K562 (cell line): ENCODE results near the gene PRCC. TPM values are rescaled to one million over a fixed set of nuclear protein-coding genes. Genes with fewer than 3 reads are reported as not detected.

Experiments
- BMI1 ChIP-seq: fragments of 150-350 bp; IDR thresholded peaks from 2 replicates; pipeline ENCODE4 v1.6.1; 2014; ENCODE audit warnings: low read length
- CEBPB ChIP-seq: fragments of 450-650 bp; IDR thresholded peaks from 2 replicates; pipeline ENCODE4 v1.6.1; 2016; ENCODE audit warnings: missing genetic modification characterization, missing compliant biosample characterization
- GATAD2B ChIP-seq: fragments of 450-650 bp; IDR thresholded peaks from 2 replicates; pipeline ENCODE4 v1.6.1; 2017; ENCODE audit warnings: mild to moderate bottlenecking, borderline replicate concordance
- MGA ChIP-seq: fragments of 450-650 bp; IDR thresholded peaks from 2 replicates; pipeline ENCODE4 v1.6.1; 2016; ENCODE audit warnings: mild to moderate bottlenecking, moderate library complexity
- POLR3G ChIP-seq: IDR thresholded peaks from 2 replicates; pipeline ENCODE4 v1.6.1; 2011; ENCODE audit not compliant: insufficient read length, insufficient replicate concordance; ENCODE audit errors: extremely low read depth
- SMARCE1 ChIP-seq: fragments of 450-650 bp; IDR thresholded peaks from 2 replicates; pipeline ENCODE4 v1.7.1; 2016; ENCODE audit warnings: mild to moderate bottlenecking
- ZFP91 ChIP-seq: sonication (generic); formaldehyde crosslinking; IDR thresholded peaks from 2 replicates; pipeline ENCODE4 v1.8.0; 2022; ENCODE audit warnings: mild to moderate bottlenecking, missing genetic modification reagents
- ZNF324 ChIP-seq: fragments of 250-450 bp; sonication (Bioruptor Pico); IDR thresholded peaks from 2 replicates; pipeline ENCODE4 v1.4.0; 2020; ENCODE audit warnings: mild to moderate bottlenecking
- polyA plus RNA-seq, 8 experiments: library from polyadenylated mRNA; depleted of rRNA in 4 of 8; stranded (reverse) in 5 of 8; unstranded in 3 of 8; fragments of >200 nt; fragmentation: Nextera tagmentation in 2 of 8; fragmentation: Illumina TruSeq in 1 of 8; extraction: Ambion mirVana in 2 of 8; extraction: Trizol in 1 of 8; gene quantifications; 2 replicates each; pipeline versions ENCODE4 v1.2.1 to v1.2.3, GENCODE V29; 2011 to 2014; ENCODE audit warnings: inconsistent platforms in 1 of 8, missing spikeins in 1 of 8
- total RNA-seq, 7 experiments: library from RNA; depleted of rRNA in 6 of 7; stranded (reverse); fragments of >200 nt in 6 of 7; fragmentation: Illumina TruSeq in 2 of 7; extraction: Trizol in 2 of 7; gene quantifications; 2 replicates each; pipeline versions ENCODE4 v1.2.1 to v1.2.3, GENCODE V29; 2011 to 2021; ENCODE audit warnings: low replicate concordance in 1 of 7
- TF ChIP-seq, protein P1 (sequence below): fragments of 250-450 bp; sonication (Bioruptor Pico); IDR thresholded peaks from 2 replicates; pipeline ENCODE4 v1.5.0; 2021; ENCODE audit warnings: mild to moderate bottlenecking, borderline replicate concordance
- TF ChIP-seq, protein P2 (sequence below): fragments of 250-450 bp; sonication (Bioruptor Pico); IDR thresholded peaks from 2 replicates; pipeline ENCODE4 v1.5.0; 2021

Gene PRCC
- total and polyA plus RNA-seq, 9 of the 15 experiments (the other 6 are each of a cell fraction or from before 2014, with no cell fraction given): 23.9 to 201 (median 41.1) TPM

DNA sequence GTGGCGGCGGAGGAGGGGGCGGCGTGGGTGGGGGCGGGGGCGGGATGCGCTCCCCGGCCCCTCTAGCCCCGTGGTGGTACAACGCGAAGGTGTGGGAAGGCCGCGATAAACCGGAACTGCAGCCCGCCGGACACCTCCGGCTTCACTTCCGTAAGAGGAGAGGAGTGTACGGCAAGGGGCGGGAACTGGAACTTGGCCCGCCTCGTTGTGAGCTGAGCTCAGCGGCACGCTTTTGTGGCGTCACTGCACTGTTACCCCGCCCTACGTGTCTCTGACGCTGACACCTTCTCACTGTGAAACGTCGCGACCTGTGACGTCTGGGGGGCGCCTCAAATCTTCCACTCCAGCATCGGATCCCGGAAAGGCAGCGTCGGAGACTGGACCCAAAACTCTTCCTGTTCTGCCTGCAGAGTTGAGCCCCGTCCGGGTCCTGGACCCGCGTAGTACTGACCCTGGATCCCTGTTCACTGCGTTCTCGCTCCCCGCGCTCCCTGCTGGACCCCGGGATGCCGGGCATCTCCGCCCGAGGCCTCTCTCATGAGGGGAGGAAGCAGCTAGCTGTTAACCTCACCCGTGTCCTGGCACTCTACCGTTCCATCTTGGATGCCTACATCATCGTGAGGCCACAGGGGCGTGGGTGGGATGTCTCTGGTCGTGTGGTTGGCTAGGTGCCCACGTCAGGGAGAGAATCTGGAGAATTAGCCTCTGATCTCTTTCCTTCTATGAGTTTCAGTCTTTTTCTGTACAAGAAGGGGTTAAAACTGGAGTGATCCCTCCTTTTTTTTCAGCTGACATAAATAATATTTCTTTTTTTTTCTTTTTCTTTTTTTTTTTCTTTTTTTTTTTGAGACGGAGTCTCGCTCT, 38.5 kb upstream of the PRCC start, which contains the start of gene ISG20L2 (continued):
- TF ChIP-seq MGA (no peak), POLR3G (no peak), CEBPB (tag) (no peak), SMARCE1 (0 out of 2 replicates have a peak, but pooled peaks have one; percentile 53), ZFP91 (CRISPR knock-in tag) (no peak), ZNF324 (CRISPR knock-in tag) (no peak), BMI1 (no peak), GATAD2B (no peak)
- TF ChIP-seq, protein P1, sequence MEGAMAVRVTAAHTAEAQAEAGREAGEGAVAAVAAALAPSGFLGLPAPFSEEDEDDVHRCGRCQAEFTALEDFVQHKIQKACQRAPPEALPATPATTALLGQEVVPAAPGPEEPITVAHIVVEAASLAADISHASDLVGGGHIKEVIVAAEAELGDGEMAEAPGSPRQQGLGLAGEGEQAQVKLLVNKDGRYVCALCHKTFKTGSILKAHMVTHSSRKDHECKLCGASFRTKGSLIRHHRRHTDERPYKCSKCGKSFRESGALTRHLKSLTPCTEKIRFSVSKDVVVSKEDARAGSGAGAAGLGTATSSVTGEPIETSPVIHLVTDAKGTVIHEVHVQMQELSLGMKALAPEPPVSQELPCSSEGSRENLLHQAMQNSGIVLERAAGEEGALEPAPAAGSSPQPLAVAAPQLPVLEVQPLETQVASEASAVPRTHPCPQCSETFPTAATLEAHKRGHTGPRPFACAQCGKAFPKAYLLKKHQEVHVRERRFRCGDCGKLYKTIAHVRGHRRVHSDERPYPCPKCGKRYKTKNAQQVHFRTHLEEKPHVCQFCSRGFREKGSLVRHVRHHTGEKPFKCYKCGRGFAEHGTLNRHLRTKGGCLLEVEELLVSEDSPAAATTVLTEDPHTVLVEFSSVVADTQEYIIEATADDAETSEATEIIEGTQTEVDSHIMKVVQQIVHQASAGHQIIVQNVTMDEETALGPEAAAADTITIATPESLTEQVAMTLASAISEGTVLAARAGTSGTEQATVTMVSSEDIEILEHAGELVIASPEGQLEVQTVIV (CRISPR knock-in tag): no peak
- TF ChIP-seq, protein P2, sequence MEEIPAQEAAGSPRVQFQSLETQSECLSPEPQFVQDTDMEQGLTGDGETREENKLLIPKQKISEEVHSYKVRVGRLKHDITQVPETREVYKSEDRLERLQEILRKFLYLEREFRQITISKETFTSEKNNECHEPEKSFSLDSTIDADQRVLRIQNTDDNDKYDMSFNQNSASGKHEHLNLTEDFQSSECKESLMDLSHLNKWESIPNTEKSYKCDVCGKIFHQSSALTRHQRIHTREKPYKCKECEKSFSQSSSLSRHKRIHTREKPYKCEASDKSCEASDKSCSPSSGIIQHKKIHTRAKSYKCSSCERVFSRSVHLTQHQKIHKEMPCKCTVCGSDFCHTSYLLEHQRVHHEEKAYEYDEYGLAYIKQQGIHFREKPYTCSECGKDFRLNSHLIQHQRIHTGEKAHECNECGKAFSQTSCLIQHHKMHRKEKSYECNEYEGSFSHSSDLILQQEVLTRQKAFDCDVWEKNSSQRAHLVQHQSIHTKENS (CRISPR knock-in tag): no peak
